Ovary (tissue), 3 donors: ENCODE measurements around the gene RAB34.
A peak's percentile ranks its signal among the peaks of the same experiment; 100 is the strongest.

Source experiments
- CTCF ChIP-seq, 3 donors: fragments of 450-650 bp in 2 of 3; fragments of 200-600 bp in 1 of 3; IDR thresholded peaks; one replicate each; pipeline versions ENCODE4 v1.5.1 to v1.8.0; 2016 to 2022; ENCODE audit warnings: antibody characterized with exemption in 3 of 3, mild to moderate bottlenecking in 1 of 3
- POLR2A ChIP-seq: fragments of 450-650 bp; IDR thresholded peaks from one replicate; pipeline ENCODE4 v1.6.1; 2017; ENCODE audit warnings: antibody characterized with exemption, mild to moderate bottlenecking, moderate library complexity
- donor health status: DM: no; HTN: no; CAD: no.

GRCh38 chr17:28763804-28764266 is 46.2 kb upstream of the RAB34 start:
- peak; percentile 78 to 90 (median 84) for TF ChIP-seq CTCF (IDR thresholded peaks at IDR 0.05)
- TF ChIP-seq POLR2A: no peak
